NCI-H146 (cell line): ENCODE measurements around the gene FGFRL1.
A peak's percentile ranks its signal among the peaks of the same experiment; 100 is the strongest.
"Not testable (repeated sequence)": the region's sequence is repeated elsewhere in the genome, so short reads cannot be mapped to it uniquely, and the experiment has no call there.

ENCODE experiments used
- DNase-seq: peaks from one replicate; lab custom pipeline; 2025; lab: John Stamatoyannopoulos, UW

Gene FGFRL1

DNA sequence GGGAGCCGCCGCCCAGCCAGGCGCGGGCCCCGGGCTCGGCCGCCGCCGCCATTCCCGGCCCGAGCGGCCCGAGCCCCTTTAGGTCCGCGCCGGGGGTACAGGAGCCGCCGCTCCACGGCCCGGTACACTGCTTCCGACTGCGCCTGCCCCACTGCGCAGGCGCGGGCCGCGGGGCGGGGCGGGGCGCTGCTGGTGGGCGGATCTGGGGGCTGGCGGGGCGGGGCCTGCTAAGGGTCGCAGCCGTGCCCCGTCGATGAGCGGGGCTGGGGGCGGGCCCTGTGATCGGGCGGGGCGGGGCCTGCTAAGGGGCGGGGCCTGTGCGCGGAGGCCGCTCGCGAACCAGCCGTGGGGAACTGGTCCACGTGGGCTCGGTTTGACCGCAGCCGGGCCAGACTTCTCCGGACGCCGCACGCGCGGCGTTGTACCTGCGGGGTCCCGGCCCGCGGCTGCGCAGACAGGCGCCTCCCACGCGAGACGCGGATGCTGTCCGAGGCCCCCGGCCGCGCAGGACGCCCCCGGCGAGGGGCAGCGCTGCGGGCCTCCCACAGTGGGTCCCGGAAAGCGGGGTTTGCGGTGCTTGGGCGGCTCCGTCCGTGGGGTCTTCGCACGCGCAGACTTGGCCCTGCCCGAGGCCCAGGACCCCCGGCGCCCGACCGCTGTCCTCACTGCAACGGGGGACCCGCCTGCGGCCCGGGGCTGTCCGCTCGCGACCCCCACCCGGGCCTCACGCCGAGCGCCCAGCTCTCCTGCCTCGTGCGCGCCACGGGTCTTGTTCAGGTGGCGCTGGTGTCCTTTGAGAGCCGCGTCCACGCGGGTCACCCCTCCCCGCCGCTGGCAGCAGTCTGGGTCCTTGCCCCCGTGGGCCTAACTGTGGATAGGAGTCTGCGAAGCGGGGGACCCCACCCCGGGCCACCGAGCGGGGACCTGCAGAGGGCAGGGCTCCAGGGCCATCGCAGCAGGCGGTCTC is 37.7 kb upstream of the FGFRL1 start, which contains the start of gene DGKQ:
Gene DGKQ, minus strand, starts transcription at position 139 of the 967 bp plus-strand sequence. Its CDS starts 87 bp downstream, at position 52.
- peak; percentile 45 for DNase-seq

- no peak for DNase-seq
Measured at GRCh38 chr4:974668-975067, 36.8 kb upstream of the FGFRL1 start.

DNA sequence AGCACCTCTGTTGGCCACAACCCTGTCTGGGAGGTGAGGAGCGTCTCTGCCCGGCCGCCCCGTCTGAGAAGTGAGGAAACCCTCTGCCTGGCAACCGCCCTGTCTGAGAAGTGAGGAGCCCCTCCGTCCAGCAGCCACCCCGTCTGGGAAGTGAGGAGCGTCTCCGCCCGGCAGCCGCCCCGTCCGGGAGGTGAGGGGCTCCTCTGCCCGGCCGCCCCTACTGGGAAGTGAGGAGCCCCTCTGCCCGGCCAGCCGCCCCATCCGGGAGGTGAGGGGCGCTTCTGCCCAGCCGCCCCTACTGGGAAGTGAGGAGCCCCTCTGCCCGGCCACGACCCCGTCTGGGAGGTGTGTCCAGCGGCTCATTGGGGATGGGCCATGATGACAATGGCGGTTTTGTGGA is 35.4 kb upstream of the FGFRL1 start:
- not testable (repeated sequence) for DNase-seq

- no peak for DNase-seq
Measured at GRCh38 chr4:978957-979701, 32.3 kb upstream of the FGFRL1 start.

- no peak for DNase-seq
Measured at GRCh38 chr4:982291-982690, 29.1 kb upstream of the FGFRL1 start.

GRCh38 chr4:982814-983213 is 28.6 kb upstream of the FGFRL1 start:
- DNase-seq: no peak

DNA sequence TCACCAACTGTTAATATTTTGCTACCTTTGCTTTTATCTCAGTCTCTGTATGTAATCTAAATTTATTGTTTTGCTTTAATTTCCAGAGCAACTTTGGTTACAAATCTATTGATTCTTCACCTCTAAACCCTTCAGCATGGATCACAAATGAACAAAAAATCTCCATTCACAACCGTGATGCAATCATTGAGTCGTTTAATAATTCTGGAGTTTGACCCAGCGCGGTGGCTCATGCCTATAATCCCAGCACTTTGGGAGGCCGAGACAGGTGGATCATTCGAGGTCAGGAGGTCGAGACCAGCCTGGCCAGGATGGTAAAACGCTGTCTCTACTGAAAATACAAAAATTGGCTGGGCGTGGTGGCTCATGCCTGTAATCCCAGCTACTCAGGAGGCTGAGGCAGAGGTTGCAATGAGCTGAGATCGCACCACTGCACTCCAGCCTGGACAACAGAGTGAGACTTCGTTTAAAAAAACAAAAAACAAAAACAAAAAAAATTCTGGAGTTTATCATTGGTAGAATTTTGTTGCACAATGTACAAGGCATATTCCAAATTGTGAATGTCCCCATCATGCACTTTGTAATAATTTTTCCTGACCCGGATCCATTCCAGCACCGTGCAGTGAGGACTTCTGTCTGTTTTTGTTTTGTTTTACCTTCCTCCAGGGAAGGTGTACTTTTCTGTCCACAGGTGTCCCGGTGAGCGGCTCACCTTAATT is 26.9 kb upstream of the FGFRL1 start:
- no peak for DNase-seq

DNA sequence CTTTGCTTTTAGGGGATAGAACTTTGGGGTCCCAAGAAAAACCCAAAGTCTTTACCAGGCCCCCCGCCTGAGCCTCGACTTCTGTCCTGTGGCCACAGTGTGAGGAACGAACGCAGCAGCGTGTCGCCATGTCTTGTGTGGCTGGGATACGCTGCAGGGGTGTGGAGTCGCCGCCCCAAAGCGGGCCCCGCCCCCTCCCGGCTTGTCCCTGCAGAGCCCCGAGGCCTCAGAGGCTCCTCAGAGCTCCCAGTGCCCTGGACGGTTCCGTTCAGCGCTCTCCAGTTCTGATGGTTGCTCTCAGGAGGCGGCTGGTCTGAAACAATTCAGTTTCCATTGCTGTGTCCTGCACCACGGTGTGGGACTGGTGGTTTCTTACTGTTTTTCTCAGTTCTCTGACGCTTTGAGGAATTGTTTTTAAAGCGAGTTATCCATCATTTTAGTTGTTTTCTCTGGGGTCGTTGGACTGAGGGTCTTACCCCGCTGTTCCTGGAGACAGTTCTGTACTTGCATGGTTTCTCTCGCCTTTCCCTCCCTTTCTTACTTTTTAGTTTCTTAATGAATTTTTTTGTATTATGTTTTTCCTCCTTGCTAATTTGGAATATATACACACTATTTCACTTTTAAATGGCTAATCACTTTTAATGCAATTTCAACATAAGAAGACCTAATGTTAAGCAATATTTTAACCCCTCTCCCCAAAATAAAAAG is 26.1 kb upstream of the FGFRL1 start:
- peak; percentile 27 for DNase-seq

GRCh38 chr4:986428-986878 is 25.0 kb upstream of the FGFRL1 start:
- no peak for DNase-seq

GRCh38 chr4:986879-987623 is 24.4 kb upstream of the FGFRL1 start, which contains the start of gene IDUA:
TSS of gene IDUA (plus strand) at chr4:987044. CDS start at chr4:987085, 41 bp downstream.
- peak; percentile 49 for DNase-seq

DNA sequence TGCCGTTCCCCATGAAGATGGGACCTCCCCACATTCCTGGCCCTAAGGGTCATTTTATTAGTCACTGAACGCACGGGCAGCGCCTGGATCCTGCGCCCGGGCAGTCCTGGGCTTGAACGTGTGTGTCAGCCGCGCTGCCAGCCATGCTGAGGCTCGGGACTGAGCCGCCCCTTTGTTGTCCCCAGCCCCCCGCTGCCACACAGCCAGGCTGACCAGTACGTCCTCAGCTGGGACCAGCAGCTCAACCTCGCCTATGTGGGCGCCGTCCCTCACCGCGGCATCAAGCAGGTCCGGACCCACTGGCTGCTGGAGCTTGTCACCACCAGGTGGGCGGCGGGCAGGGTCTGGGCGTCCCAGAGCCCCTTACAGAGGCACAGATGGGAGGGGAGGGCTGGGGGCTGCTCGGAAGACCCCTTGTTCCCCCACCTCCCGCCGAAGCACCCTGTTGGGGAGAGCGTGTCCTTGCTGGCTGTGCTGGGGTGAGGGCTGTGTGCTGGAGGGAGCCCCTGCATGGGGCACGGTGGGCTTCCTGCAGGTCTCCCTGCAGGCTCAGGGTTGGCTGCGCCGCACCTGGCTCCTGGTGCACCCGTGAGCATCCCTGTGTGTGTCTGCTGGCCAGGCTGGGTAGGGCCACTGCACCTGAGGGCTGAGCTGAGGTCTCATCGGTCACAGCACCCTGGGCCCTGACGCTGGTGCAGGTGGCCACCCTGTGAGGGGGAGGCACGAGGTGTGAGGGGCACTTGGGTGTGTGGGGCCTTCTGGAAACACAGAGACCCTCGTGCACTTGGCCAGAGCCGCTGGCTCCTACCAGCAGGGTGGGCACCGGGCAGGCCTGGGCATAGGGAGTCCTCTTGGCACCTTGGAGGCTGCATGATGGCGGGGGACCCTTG is 23.6 kb upstream of the FGFRL1 start:
- no peak for DNase-seq

DNA sequence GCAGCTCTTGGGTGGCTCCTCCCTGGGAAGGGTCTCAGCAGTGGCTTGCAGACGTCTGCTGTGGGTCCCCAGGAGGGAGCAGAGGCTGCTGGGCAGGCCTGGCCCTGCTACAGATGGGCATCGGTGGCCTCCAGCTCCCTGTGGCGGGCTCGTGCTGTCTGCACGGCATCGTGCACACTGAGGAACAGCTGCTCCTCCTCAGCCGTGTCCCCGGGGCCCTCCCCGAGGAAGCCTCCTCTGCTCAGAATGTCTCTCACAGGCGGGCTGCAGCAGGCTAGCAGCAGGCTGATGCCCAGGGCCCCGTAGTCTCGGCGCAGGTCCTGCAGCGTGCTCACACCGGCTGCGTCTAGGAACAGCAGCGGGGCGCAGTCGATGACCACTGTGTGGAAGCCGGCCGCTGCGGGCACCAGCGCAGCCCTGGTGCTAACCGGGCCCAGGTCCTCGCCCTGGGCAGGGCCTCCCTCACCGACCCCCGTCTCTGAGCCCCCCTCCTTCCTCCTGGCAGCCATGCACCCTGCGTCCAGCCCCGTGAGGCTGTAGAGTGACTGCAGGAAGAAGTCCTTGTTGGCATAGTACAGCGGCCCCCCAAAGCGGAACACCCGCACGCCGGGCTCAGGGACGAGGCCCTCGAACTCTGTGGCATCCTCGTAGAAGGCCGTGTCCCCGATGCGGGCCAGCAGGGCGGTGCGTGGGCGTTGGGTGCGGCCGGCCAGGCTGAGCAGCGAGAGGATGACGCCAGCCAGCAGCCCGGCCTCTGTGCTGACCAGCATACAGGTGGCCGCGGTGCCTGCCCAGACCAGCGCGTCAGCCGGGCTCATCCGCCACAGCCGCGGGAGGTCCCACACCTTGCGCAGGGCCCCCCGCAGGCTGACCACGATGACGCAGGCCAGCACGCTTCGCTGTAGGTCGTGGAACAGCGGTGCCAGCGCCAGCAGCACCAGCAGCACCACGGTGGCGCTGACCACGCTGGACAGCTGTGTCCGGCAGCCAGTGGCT is 22.4 kb upstream of the FGFRL1 start:
- DNase-seq: no peak

DNA sequence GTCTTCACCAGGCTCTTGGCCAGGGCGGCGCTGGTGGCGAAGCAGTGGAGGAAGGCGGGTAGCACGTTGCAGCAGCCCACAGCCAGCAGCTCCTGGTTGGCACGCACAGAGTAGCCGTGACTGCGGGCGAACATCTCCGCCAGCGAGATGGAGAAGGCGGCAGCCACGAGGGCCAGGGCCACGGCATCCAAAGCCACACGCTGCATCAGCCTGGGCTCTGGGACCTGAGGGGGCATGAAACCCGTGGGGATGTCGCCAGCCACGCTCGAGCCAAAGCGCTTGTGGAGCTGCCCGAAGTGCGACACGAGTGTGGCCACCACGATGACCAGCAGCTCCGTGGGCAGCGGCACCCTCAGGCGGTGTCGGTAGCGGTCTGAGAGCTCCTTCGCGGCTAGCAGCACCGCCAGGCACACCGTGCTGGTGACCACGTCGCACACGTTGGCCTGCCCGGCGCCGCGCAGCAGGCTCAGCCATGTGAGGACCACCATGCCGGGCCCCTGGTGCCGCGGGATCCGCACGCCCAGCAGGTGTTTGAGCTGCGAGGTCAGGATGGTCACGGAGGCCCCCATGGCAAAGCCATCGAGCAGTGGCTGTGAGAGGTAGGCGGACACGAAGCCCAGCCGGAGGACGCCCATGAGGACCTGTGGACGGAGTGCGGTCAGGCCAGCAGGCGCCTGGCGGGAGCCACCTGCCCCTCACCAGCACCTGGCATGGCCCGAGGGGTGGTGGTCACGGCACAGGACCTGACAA is 21.5 kb upstream of the FGFRL1 start:
- DNase-seq: no peak

- DNase-seq: no peak
Measured at GRCh38 chr4:990746-991367, 20.6 kb upstream of the FGFRL1 start.

DNA sequence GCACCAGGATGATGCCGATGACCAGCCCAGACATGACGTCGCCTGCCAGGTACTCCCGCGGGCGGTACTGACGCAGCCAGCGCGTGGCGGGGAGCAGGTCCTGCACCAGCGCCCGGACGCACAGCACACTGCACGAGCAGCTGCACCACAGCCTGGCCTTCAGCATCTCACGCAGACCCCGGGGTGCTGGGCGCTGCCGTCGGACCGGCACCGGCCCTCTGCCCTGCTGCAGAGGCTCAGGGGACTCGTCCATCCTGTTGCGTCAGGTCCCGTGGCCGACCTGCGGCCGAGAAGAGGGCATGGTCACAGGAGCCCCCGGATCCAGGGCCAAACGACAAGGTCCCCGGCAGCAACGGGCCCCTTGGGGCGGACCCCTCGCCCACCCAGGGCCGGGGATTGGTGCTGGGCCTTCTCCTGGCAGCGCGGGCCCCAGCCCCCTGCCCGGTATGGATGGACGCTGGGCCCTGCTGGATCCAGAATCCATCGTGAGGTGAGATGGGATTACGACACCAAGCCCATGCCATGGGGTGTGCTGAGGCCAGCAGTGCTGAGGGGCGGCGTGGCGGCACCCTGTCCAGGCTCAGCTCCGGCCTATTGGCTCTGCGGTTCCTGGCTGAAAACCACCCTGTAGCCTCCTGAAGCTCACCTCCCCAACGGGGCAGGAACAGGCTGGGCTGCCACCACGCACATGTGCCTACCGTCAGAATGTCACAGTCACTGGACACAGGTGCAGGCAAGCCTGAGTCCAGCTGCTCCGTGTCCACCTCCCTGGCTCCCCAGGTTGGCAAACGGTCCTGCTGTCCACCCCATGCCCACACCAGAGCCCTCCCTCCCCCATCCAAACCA is 19.8 kb upstream of the FGFRL1 start:
- DNase-seq: no peak
